ENCODE measurements around the gene SH3GLB1. TPM values are rescaled to one million over a fixed set of nuclear protein-coding genes. Genes with fewer than 3 reads are reported as not detected.

The SH3GLB1 gene
- total RNA-seq, 1 donor from 2014 or later: 65.3 TPM

DNA sequence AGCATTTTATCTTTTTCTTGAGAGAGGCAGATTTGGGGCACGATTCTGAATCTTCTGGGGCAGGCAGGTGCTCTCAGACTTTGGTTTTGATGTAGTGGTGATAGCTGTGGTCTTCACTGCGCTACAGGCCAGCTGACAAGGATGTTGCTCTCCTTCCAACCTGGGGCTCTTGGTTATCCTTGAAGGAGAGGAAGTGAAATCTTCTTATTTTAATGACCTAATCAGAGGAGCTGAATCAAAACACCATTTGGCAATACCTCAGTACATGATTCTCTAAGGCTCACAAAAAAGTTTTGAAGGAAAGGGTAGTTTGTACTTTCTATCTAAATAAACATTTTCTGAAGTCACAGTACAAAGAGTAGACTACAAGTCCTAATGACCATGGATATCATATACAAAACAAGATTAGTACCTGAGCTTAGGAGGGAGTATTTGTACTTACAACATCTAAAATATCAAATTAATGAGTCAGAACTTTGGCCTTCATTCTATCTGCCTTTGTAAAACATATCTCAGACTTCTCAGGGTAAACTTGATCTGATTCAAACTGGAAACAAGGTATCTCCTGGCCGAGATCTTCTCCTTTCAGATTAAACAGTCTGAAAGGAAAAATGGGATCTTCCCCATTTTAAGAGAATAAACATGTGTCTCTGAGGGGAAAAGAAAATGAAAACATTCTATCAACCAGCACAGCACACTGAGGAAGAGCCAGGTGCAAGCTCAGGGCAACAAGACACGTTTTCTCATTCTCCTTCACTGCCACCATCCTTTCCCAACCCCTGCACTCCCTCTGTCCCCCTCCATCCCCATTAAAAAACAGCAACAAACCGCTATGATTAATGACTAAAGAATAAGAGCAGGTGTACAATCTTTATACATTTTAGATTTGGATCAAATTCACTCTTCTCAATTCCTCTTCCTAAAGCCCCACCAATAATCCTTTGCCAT, 69.2 kb downstream of the SH3GLB1 start:
- intact Hi-C loops (cut with micrococcal nuclease): no loop called here

DNA sequence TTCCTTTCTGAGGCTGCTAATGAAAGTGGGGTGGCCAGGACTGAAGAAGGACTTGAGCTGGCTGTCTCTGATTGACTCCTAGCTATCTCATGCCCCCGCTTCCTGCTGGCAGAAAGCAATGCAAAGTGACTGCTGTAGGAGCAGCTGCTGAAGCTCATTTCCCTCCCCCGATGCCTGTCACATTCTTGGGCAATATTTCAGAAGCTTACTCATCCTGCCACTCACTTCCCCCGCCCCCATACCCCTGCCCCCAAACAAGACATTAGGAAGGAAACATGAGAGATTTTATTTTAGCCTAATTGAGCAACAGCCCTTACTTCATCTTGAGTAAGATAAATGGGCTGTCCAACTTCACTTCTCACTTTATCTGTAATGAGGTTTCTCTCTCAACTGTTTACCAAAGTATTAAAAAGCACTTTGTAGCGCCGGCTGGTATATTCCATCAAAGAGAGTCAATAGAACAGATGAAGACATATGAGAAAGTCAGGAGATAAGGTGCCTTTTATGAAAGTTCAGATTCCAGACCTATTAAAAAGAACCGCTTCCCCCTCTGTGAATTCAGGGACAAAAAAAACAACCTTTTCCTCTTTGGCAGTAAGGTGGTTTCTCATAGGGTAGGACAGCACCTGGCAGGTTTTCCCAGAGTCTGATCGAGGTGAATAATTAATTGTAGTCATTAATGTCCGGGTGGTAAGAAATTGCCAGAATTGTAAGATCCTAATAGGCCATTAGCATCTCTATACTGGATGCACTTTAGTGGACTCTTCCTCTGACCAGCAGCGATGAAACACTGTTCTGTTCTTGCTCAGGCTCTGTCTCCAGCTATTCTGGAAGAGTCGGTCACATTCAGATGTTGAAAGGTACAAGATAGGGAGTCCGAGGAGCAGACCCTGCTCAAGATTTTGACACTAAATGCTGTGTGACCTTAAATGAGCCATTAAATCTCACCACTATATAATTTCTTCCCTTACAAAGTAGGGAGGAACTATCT, 70.2 kb downstream of the SH3GLB1 start:
- intact Hi-C loops (cut with micrococcal nuclease): no loop called here

DNA sequence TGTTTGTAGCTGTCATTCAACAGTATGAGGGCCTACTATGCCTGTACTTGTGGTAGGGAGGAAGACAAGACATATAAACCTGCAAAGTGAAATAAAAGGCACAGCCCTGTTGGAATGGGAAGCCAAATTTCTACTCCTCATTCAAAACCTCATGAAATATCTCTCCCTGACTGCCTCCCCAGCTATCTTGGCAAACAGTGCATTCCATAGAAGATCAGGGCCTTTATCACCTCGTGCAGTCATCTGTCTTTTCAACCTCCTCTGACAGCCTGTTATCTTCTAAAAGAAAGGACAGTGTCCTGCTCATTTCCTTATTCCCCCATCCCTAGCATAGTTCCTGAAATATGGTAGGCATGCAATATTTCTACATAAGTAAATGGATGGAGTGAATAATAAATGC, 71.0 kb downstream of the SH3GLB1 start:
- intact Hi-C loops (cut with micrococcal nuclease): no loop called here

DNA sequence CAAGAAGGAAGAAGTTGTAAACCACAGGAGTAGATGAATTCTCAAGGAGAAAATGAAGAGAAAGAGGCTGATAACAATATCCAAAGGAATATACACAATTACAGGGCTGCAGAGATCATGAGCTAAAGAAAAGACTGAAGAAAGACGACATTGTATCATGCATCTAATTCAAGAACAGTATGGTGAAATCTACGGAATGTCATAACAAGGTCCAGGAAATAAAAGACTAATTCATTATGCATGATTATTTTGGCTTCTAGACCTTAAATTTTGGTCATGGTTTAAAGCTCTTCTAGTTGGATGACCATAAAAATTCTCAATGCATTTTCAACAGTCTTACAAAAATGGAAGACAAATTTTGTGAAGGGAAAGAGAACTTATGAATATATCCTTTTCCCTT, 71.7 kb downstream of the SH3GLB1 start:
- intact Hi-C loops (cut with micrococcal nuclease): no loop called here

DNA sequence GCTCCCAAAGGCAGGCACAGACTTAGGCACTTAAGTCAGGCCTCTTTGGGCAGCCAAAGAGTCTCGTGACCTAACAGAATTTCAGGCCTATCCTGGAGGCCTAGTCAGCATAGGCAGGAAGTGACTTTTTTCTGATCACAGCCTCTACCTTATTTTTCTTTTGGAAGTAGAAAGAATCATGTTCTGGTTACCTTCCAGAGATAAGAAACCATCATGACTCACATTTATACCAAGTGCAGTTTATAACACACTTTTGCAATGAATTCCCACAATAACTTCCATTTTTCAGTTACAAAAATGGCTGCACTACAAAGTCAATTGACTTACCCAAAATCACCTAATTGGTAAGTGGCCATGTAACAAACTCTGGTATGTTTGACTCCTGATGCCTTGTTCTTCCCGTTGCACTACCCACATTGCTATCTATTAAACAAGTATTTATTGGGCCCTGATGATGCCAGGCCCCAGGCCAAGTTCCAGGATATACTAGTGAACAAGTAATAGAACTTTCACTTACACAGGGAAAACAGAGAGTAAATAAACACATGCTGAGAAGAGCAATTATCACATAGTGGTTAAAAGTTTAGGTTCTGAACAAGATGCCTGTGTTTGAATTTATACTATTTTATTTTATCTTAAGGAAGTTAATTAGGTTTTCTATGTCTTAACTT, 74.3 kb downstream of the SH3GLB1 start:
- intact Hi-C loops (cut with micrococcal nuclease): no loop called here

DNA sequence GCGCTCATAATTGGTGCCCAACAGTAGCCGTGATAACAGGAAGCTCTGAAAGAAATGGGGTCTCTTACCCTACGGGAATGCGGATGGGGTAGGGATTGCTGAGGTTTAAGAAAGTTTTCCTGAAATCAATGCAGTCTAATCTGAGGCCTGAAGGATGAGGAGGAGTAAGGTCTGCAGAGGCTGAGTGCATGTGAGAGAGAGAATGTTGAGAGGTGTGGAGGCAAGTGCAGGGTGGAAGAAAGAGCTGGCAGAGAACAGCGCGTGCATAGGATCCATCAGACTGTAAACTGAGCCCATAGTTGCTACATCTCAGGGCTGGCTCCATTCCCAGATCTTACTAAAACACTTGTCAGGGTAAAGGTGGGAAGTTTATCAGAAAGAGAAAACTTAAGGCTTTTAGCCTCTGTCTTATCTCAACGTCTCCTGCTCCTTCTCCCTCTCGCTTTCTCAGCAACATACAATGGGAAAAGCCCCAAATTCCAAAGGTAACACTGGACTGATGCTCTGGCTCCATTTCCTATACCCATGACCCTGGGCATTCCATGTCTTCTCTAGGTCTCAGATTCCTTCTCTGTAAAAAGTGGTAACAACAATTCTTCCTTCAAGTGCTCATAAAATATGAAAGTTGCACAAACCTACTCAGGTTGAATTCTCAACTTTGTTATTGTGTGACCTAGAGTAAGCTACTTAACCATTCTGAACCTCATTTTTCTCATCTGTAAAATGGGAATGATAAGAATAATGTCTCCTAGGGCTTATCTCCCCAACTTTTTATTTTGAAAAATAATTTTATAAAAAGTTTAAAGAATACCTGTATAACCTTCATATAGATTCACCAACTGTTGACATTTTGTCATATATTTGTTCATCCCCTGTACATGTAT, 75.2 kb downstream of the SH3GLB1 start:
- intact Hi-C loops (cut with micrococcal nuclease): no loop called here

DNA sequence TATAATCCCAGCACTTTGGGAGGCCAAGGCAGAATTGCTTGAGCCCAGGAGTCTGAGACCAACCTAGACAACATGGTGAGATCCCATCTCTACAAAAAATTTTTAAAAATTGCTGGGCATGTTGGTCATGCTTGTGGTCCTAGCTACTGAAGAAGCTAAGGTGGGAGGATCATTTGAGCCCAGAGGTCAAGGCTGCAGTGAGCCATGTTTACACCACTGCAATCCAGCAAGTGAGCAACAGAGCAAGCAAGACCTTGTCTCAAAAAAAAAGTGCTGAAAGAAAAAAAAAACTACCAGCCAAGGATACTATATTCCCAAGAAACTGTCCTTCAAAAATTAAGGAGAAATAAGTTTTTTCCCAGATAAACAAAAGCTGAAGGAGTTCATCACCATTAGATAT, 78.1 kb downstream of the SH3GLB1 start:
- intact Hi-C loops (cut with micrococcal nuclease): no loop called here

DNA sequence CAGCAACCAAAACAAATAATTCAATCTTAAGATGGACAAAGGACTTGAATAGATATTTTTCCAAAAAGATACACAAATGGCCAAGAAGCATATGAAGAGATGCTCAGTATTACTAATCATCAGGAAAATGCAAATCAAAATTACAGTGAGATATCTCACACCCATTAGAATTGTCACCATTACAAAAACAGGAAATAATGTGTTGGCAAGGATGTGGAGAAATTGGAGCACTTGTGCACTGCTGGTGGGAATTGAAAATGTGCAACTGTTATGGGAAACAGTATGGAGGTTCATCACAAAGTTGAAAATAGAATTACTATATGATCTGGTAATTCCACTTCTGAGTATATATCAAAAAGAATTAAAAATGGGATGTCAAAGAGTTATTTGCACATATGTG, 83.2 kb downstream of the SH3GLB1 start:
- intact Hi-C loops (cut with micrococcal nuclease): no loop called here

DNA sequence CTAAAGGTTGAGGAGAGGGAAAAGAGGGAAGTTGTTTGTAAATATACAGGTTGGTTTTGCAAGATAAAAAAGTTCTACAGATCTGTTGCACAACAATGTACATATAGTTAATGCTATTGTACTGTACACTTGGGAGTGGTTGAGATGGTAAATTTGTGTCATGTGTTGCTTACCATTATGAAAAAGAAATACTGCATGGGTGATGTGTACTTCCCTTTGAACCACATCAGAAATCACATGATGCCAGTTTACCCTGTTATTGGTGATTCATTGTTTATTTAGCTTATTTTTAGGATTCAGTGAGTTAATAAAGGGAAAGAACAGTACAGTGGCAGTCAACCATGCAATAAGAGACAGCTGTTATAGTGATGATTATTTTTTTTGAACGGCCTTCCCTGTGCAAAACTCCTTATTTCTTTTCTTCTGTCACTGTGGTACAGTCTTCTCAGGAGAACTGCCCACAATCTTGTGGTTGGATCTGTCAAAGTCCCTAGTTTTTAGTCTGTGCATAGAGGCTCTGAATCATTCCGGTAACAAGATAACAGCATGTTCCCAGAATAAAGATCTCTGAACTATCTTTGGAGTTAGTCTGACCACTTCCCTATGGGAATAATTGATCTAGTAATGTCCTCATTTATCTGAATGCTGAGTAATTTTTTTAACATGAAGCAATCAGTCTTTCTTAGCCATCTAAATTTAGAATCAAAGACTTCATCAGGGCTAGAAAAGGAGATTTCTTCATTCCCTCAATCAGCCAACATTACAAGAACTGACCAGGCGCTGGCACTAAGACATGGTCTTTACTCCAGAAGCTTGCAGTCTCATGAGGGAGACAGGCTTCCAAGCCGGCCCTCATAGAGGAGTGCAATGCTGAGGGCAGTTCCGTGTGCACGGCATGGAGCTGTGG, 84.2 kb downstream of the SH3GLB1 start:
- intact Hi-C loops (cut with micrococcal nuclease): no loop called here

DNA sequence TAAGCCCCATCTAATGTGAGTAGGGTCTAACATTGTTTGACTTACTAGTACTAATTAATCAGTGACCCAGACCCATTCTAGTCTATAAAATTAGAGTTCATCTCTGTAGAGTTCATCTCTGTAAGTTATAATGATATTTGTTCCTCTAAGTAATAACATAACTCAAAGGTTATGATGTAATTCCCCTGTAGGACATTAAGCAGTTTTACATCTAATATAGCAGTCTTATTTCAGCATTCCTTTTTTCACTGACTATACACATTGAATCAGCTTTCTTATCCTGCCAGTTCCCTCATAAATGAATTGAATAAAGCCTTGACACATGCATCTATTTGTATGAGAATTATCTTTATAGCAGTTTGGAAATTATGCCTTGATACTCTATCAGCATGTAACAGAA, 90.9 kb downstream of the SH3GLB1 start:
- intact Hi-C loops (cut with micrococcal nuclease): no loop called here

Other genes with a start within 250 kb of the SH3GLB1 start
- not detected in 2 replicates for gene CLCA1, start 235.6 kb upstream of the SH3GLB1 start, total RNA-seq
- gene CLCA4, start 157.5 kb upstream of the SH3GLB1 start, total RNA-seq: not detected in 2 replicates
- 183 and 198 TPM in 2 replicates for gene SELENOF, start 209.6 kb downstream of the SH3GLB1 start, total RNA-seq
- gene HS2ST1, start 210.1 kb downstream of the SH3GLB1 start, total RNA-seq: 17.1 and 18.7 TPM in 2 replicates

Data from T-helper 2 cell treated with Interferon-gamma antibody and Interleukin-4, amounts not matched to agents 100 ng/mL and 5 ng/mL, for 36 hours (primary cell).